GM10266 (cell line): ENCODE measurements around the gene CACNA1I.

Experiments
- DNase-seq: peaks from one replicate; pipeline ENCODE4 v3.0.0; 2012; ENCODE audit errors: extremely low spot score
- CTCF ChIP-seq: IDR thresholded peaks from 2 replicates; pipeline ENCODE4 v1.5.1; 2012; ENCODE audit warnings: mild to moderate bottlenecking, low read depth; ENCODE audit not compliant: control insufficient read depth, insufficient read depth; ENCODE audit errors: missing control alignments

Gene CACNA1I

GRCh38 chr22:39593066-39593930, 22.7 kb downstream of the CACNA1I start:
- no peak for DNase-seq
- no peak for TF ChIP-seq CTCF

- DNase-seq = no peak
These were observed 23.4 kb downstream of the CACNA1I start for GRCh38 chr22:39593931-39594285.

DNA sequence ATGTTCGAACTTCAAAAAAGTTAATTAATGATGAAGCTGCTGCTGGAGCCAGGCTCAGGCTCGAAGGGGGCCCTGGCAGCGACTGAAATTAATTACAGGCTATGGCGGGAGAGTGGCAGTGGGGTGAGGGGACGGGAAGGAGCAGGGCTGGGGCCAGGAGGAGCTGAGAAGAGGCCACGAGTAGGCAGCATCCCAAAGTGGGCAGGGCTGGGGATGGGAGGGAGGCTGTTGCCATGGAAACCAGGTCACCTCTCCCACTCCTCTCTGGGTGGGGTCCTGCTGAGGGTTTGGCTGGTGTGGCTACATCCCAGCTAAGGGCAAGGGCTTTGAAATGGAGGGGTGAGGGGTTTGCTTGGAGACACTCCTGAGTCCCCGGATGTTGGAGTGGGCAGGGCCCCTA, 23.9 kb downstream of the CACNA1I start:
- no peak for TF ChIP-seq CTCF

More at GRCh38 chr22:39593931-39594285, 23.4 kb downstream of the CACNA1I start:
- TF ChIP-seq CTCF = no peak

GRCh38 chr22:39595622-39596172, 25.1 kb downstream of the CACNA1I start:
- no peak for DNase-seq
- TF ChIP-seq CTCF = no peak

More for the DNA sequence above, 23.9 kb downstream of the CACNA1I start:
- no peak for DNase-seq

DNA sequence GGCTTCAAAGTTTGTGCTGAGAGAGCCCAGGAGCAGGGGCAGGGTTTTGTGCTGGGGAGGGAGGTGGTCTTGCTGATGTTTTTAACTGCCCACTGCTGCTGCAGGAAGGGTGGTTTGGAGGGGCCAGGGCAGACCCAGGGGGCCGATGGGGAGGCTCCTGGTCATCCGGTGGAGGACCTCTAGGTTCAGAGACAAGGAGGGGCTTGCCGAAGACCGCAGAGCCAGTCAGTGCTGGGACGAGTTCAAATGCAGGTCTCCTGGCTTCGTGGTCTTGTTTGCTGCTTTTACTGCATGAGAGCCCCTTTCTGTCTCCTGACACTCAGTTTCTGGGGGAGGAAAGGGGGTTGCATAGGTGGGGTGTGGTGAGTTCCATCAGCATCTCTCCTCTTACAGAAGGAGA, 26.0 kb downstream of the CACNA1I start:
- DNase-seq = no peak
- TF ChIP-seq CTCF = no peak

DNA sequence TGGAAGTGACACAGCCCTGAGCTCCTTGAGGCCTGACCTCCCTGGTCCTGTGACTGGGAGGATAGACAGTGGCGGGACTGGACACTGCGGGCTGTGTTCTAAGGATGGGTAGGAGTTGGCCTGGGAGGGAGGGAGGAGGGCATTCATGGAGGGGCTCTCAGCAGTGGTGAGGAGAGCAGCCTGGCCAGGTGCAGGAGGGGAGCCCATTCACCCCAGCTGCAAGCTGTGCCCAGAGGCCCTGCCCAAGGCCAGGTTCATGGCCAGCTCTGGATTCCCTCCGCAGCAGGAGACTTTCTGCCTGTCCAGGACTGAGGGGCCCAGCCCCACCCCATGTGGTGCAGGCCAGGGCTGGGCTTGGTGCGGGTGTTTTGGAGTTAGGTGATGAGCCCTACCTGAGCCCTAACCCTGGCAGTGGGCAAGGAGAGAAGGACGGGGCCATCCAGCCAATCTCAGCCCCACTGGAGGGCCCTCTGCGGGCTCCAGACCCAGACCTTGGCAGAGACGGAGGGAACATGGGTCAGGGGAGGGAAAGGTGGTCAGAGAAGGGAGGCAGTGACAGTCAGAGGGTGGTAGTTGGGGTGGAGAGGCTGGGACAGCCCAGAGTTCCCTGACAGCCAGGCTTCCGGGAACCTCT, 26.8 kb downstream of the CACNA1I start:
- no peak for TF ChIP-seq CTCF
- no peak for DNase-seq
